Measurements from ENCODE around the gene SMTN. TPM values are rescaled to one million over a fixed set of nuclear protein-coding genes. Genes with fewer than 3 reads are reported as not detected.

SMTN gene
- polyA plus RNA-seq, 1 of the 3 experiments (the other 2 are of a cell fraction) = 30.4 TPM

GRCh38 chr22:31098632-31099110 lies 17.6 kb downstream of the SMTN start (continued):
- TF ChIP-seq FOSL2 (IDR thresholded peaks at IDR 0.05; ENCODE audit: borderline replicate concordance, low read depth) = no peak
- no peak for TF ChIP-seq MEF2A (IDR thresholded peaks at IDR 0.05; ENCODE audit: borderline replicate concordance, low read depth)
- TF ChIP-seq EP300 (IDR thresholded peaks at IDR 0.05; ENCODE audit: borderline replicate concordance in 1 of 2, low read depth in 1 of 2, low read length in 1 of 2) = no peak
- TF ChIP-seq YY1 (IDR thresholded peaks at IDR 0.05; ENCODE audit: low read depth) = no peak
- no peak for TF ChIP-seq FOXM1 (IDR thresholded peaks at IDR 0.05; ENCODE audit: low read depth)
- TF ChIP-seq USF2 (IDR thresholded peaks at IDR 0.05; ENCODE audit: borderline replicate concordance, low read depth, low read length) = no peak
- no peak for TF ChIP-seq TCF12 (IDR thresholded peaks at IDR 0.05)
- TF ChIP-seq CHD2 (IDR thresholded peaks at IDR 0.05; ENCODE audit: low read length, partially characterized antibody) = no peak
- no peak for TF ChIP-seq JUND (IDR thresholded peaks at IDR 0.05)
- TF ChIP-seq MAX (IDR thresholded peaks at IDR 0.05; ENCODE audit: low read depth) = no peak

DNA sequence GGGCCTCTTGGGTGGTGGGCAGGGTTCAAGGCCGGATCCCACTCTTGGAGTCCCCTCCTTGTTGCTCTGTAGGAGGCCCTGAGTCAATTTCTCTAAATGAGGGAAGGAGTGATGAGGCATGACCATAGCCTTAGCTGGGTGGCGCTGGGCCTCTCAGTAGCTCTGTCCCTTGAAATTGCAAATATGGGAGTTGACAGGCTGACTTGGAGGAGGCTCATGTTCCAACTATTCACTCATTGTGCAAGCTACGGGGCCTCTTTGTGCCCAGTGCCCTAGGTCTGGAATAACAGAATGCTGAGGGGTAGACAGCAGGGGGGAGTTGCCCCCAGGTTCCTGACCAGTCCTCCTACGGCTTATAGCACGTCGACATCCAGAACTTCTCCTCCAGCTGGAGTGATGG lies 18.3 kb downstream of the SMTN start:
- no peaks in the 10 kb centered on the region for H3K9me2 ChIP-seq
- no peaks in the 10 kb centered on the region; a peak in 1 of 4 replicates for H3K4me1 ChIP-seq (ENCODE audit: control insufficient read depth in 1 of 2, insufficient read depth in 2 of 2, low read depth in 1 of 2, low read length in 1 of 2)
- H3K79me2 ChIP-seq (ENCODE audit: insufficient read depth) = no peaks in the 10 kb centered on the region
- peaks cover 6 to 27% of the 10 kb centered on the region in 2 experiments for H3K36me3 ChIP-seq (replicated peaks in 1 of 2; ENCODE audit: control insufficient read depth in 1 of 2, insufficient read depth in 2 of 2, low read length in 1 of 2)
- H4K20me1 ChIP-seq (ENCODE audit: insufficient read depth) = no peaks in the 10 kb centered on the region
- no peaks in the 10 kb centered on the region for H3K27me3 ChIP-seq (ENCODE audit: insufficient read depth)
- no peak overlapping the region for H3K9ac ChIP-seq
- no peaks in the 10 kb centered on the region for H3K9me3 ChIP-seq
- no peak overlapping the region for H3K27ac ChIP-seq (ENCODE audit: low read depth in 2 of 2, low read length in 1 of 2)
- POLR2A ChIA-PET = no interaction called here
- WGBS (ENCODE audit: low lambda C conversion rate) = 92% methylated on average over 3 of the region's 6 CpGs
- no peak overlapping the region for H3K4me3 ChIP-seq (ENCODE audit: low read depth in 2 of 2, low read length in 1 of 2)
- H3F3A ChIP-seq (replicated peaks; ENCODE audit: insufficient read depth) = peaks cover 23% of the 10 kb centered on the region
- TF ChIP-seq USF2 (IDR thresholded peaks at IDR 0.05; ENCODE audit: borderline replicate concordance, low read depth, low read length) = no peak
- TF ChIP-seq FOXM1 (IDR thresholded peaks at IDR 0.05; ENCODE audit: low read depth) = no peak
- TF ChIP-seq EZH2phosphoT487 (IDR thresholded peaks at IDR 0.05; ENCODE audit: borderline replicate concordance, low read depth) = no peak
- TF ChIP-seq, protein P1, sequence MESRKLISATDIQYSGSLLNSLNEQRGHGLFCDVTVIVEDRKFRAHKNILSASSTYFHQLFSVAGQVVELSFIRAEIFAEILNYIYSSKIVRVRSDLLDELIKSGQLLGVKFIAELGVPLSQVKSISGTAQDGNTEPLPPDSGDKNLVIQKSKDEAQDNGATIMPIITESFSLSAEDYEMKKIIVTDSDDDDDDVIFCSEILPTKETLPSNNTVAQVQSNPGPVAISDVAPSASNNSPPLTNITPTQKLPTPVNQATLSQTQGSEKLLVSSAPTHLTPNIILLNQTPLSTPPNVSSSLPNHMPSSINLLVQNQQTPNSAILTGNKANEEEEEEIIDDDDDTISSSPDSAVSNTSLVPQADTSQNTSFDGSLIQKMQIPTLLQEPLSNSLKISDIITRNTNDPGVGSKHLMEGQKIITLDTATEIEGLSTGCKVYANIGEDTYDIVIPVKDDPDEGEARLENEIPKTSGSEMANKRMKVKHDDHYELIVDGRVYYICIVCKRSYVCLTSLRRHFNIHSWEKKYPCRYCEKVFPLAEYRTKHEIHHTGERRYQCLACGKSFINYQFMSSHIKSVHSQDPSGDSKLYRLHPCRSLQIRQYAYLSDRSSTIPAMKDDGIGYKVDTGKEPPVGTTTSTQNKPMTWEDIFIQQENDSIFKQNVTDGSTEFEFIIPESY (IDR thresholded peaks at IDR 0.05; ENCODE audit: borderline replicate concordance, low read depth) = no peak
- TF ChIP-seq RXRA (IDR thresholded peaks at IDR 0.05; ENCODE audit: borderline replicate concordance, low read depth) = no peak
- no peak for TF ChIP-seq RFX5 (IDR thresholded peaks at IDR 0.05; ENCODE audit: low read length)
- TF ChIP-seq, protein P2, sequence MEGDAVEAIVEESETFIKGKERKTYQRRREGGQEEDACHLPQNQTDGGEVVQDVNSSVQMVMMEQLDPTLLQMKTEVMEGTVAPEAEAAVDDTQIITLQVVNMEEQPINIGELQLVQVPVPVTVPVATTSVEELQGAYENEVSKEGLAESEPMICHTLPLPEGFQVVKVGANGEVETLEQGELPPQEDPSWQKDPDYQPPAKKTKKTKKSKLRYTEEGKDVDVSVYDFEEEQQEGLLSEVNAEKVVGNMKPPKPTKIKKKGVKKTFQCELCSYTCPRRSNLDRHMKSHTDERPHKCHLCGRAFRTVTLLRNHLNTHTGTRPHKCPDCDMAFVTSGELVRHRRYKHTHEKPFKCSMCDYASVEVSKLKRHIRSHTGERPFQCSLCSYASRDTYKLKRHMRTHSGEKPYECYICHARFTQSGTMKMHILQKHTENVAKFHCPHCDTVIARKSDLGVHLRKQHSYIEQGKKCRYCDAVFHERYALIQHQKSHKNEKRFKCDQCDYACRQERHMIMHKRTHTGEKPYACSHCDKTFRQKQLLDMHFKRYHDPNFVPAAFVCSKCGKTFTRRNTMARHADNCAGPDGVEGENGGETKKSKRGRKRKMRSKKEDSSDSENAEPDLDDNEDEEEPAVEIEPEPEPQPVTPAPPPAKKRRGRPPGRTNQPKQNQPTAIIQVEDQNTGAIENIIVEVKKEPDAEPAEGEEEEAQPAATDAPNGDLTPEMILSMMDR (IDR thresholded peaks at IDR 0.05) = no peak
- no peak for TF ChIP-seq TEAD4 (IDR thresholded peaks at IDR 0.05; ENCODE audit: borderline replicate concordance, insufficient read depth)
- TF ChIP-seq, protein P3, sequence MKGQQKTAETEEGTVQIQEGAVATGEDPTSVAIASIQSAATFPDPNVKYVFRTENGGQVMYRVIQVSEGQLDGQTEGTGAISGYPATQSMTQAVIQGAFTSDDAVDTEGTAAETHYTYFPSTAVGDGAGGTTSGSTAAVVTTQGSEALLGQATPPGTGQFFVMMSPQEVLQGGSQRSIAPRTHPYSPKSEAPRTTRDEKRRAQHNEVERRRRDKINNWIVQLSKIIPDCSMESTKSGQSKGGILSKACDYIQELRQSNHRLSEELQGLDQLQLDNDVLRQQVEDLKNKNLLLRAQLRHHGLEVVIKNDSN (IDR thresholded peaks at IDR 0.05; ENCODE audit: borderline replicate concordance, low read depth) = no peak
- no peak for TF ChIP-seq RCOR1 (IDR thresholded peaks at IDR 0.05; ENCODE audit: low read length)
- no peak for TF ChIP-seq GABPA (IDR thresholded peaks at IDR 0.05; ENCODE audit: low read depth)
- no peak for TF ChIP-seq TCF12 (IDR thresholded peaks at IDR 0.05)
- no peak for TF ChIP-seq RAD21 (IDR thresholded peaks at IDR 0.05; ENCODE audit: low read length)
- no peak for TF ChIP-seq SIN3A (IDR thresholded peaks at IDR 0.05; ENCODE audit: borderline replicate concordance, low read depth, low read length)
- CTCF ChIA-PET = interaction anchor here (1.0 to 2.2 kb wide), 4 partner anchors 8 to 14 kb away, joined by 3 to 10 read pairs (median 5); partner anchors contain the start of gene SELENOM
- DNase-seq = no peak
- no peak overlapping the region for H3K4me2 ChIP-seq
- no peak overlapping the region for H2AFZ ChIP-seq (ENCODE audit: low read depth)

Measured in SK-N-SH (cell line).